Keratinocyte (primary cell): ENCODE data around the gene CHN2. TPM values are rescaled to one million over a fixed set of nuclear protein-coding genes. Genes with fewer than 3 reads are reported as not detected.

Source experiments
- DNase-seq: peaks from one replicate; pipeline ENCODE4 v3.0.0-alpha.2; 2011; ENCODE audit warnings: low read depth, missing footprints, low spot score
- FAIRE-seq: peaks from 2 replicates; lab custom pipeline; 2011; peaks lifted over from hg19 to GRCh38; lab: Jason Lieb, UNC
- H2AFZ ChIP-seq: 2 replicates; pipeline ENCODE4 v1.6.0; 2012; ENCODE audit warnings: low read length, control low read depth, inconsistent platforms; ENCODE audit not compliant: control insufficient read depth
- H3K27ac ChIP-seq: 2 replicates; pipeline ENCODE4 v1.5.1; 2011; ENCODE audit warnings: low read length; ENCODE audit not compliant: control insufficient read depth, insufficient read depth
- H3K27me3 ChIP-seq: 3 replicates; pipeline ENCODE4 v1.6.0; 2011; ENCODE audit warnings: low read length; ENCODE audit not compliant: control insufficient read depth, insufficient read depth; ENCODE audit errors: extremely low read depth
- H3K36me3 ChIP-seq, 2 experiments: 2 replicates in 1 of 2; 3 replicates in 1 of 2; pipeline ENCODE4 v1.5.1; 2011; ENCODE audit warnings: low read length in 2 of 2, mild to moderate bottlenecking in 1 of 2; ENCODE audit not compliant: control insufficient read depth in 2 of 2, insufficient read depth in 2 of 2; ENCODE audit errors: extremely low read depth in 1 of 2
- H3K4me1 ChIP-seq: 3 replicates; pipeline ENCODE4 v1.5.1; 2011; ENCODE audit warnings: low read length; ENCODE audit not compliant: control insufficient read depth, insufficient read depth; ENCODE audit errors: extremely low read depth
- H3K4me2 ChIP-seq: 3 replicates; pipeline ENCODE4 v1.6.0; 2011; ENCODE audit warnings: low read depth, low read length; ENCODE audit not compliant: control insufficient read depth, insufficient read depth; ENCODE audit errors: extremely low read depth
- H3K4me3 ChIP-seq, 3 experiments: fragments of 200-600 bp in 1 of 3; sonication (generic) in 1 of 3; 2 replicates in 2 of 3; 3 replicates in 1 of 3; pipeline ENCODE4 v1.5.1; 2011 to 2016; ENCODE audit warnings: low read length in 3 of 3, mild to moderate bottlenecking in 3 of 3, control low read depth in 2 of 3, inconsistent platforms in 1 of 3, low read depth in 1 of 3, mixed read lengths in 1 of 3, mixed run types in 1 of 3, moderate library complexity in 1 of 3; ENCODE audit not compliant: control insufficient read depth in 2 of 3, insufficient read depth in 2 of 3; ENCODE audit errors: extremely low read depth in 1 of 3
- H3K79me2 ChIP-seq: 2 replicates; pipeline ENCODE4 v1.6.0; 2012; ENCODE audit warnings: low read length; ENCODE audit not compliant: control insufficient read depth, insufficient read depth
- H3K9ac ChIP-seq: 3 replicates; pipeline ENCODE4 v1.6.0; 2011; ENCODE audit warnings: low read length; ENCODE audit not compliant: control insufficient read depth, insufficient read depth; ENCODE audit errors: extremely low read depth
- H3K9me1 ChIP-seq: 3 replicates; pipeline ENCODE4 v1.6.0; 2011; ENCODE audit warnings: low read length; ENCODE audit not compliant: control insufficient read depth, insufficient read depth; ENCODE audit errors: extremely low read depth
- H3K9me3 ChIP-seq: 2 replicates; pipeline ENCODE4 v1.5.1; 2012; ENCODE audit warnings: low read depth, low read length; ENCODE audit not compliant: control insufficient read depth
- H4K20me1 ChIP-seq: 3 replicates; pipeline ENCODE4 v1.6.0; 2011; ENCODE audit warnings: low read length; ENCODE audit not compliant: control insufficient read depth, insufficient read depth; ENCODE audit errors: extremely low read depth
- CTCF ChIP-seq, 3 experiments: IDR thresholded peaks in 1 of 3; conservative IDR thresholded peaks in 1 of 3; optimal IDR thresholded peaks in 1 of 3; 2 replicates in 2 of 3; 3 replicates in 1 of 3; pipeline versions ENCODE3 to v1.5.1; 2011; ENCODE audit warnings: low read length in 3 of 3, mild to moderate bottlenecking in 3 of 3, moderate library complexity in 2 of 3, control low read depth in 1 of 3, inconsistent platforms in 1 of 3; ENCODE audit not compliant: insufficient read depth in 2 of 3; ENCODE audit errors: extremely low read depth in 1 of 3
- EZH2 ChIP-seq: IDR thresholded peaks from one replicate; pipeline ENCODE4 v1.6.1; 2012; ENCODE audit warnings: inconsistent platforms, mild to moderate bottlenecking, low read length, moderate library complexity
- dilution Hi-C: fragments of 300-500 bp; cut with MboI; formaldehyde crosslinking; loops from one replicate; pipeline ENCODE4 v1.7.0; 2020; ENCODE audit warnings: low sequenced_read_pairs; ENCODE audit not compliant: extremely low pct_ligation_motif_present
- polyA plus RNA-seq, 5 experiments: library from polyadenylated mRNA; depleted of rRNA in 3 of 5; stranded (reverse) in 3 of 5; stranded (forward) in 1 of 5; unstranded in 1 of 5; fragments of >200 nt; gene quantifications; 1 replicate in 1 of 5; 2 replicates in 3 of 5; 3 replicates in 1 of 5; pipeline versions ENCODE4 v1.2.1 to v1.2.3, GENCODE V29; 2011 to 2012; ENCODE audit warnings: missing spikeins in 2 of 5, low read depth in 1 of 5, low replicate concordance in 1 of 5

The CHN2 gene
- polyA plus RNA-seq, 1 donor (not counting 4 experiments of a cell fraction or from before 2014, with no cell fraction given) = 1.8 TPM

GRCh38 chr7:29484280-29484679 is 289.7 kb downstream of the CHN2 start:
- TF ChIP-seq CTCF (optimal IDR thresholded peaks at IDR 0.05 in 1 of 3, IDR thresholded peaks at IDR 0.05 in 1 of 3, conservative IDR thresholded peaks at IDR 0.05 in 1 of 3; ENCODE audit: extremely low read depth in 1 of 3, insufficient read depth in 2 of 3, low read length in 3 of 3) = no peak
- no peak for TF ChIP-seq EZH2
- Histone ChIP-seq H3K4me3 (no peak overlapping the region), H3K79me2 (no peaks in the 10 kb centered on the region), H3K27ac (no peak overlapping the region), H3K9me3 (no peaks in the 10 kb centered on the region), H3K4me1 (peaks cover 21% of the 10 kb centered on the region), H3K9ac (no peak overlapping the region), H3K27me3 (no peaks in the 10 kb centered on the region), H2AFZ (no peak overlapping the region), H4K20me1 (no peaks in the 10 kb centered on the region), H3K36me3 (no peaks in the 10 kb centered on the region), H3K9me1 (no peaks in the 10 kb centered on the region), H3K4me2 (no peak overlapping the region)
- FAIRE-seq (no peak), DNase-seq (no peak)
- dilution Hi-C loops = no loop called here

- FAIRE-seq = no peak
- no peak for TF ChIP-seq EZH2
- no peak for TF ChIP-seq CTCF (optimal IDR thresholded peaks at IDR 0.05 in 1 of 3, IDR thresholded peaks at IDR 0.05 in 1 of 3, conservative IDR thresholded peaks at IDR 0.05 in 1 of 3; ENCODE audit: extremely low read depth in 1 of 3, insufficient read depth in 2 of 3, low read length in 3 of 3)
These were observed 291.0 kb downstream of the CHN2 start for GRCh38 chr7:29485339-29486190.

More at GRCh38 chr7:29485339-29486190, 291.0 kb downstream of the CHN2 start:
- dilution Hi-C loops = no loop called here
- no peak overlapping the region for H3K9ac ChIP-seq
- H3K4me3 ChIP-seq = no peak overlapping the region
- H3K4me1 ChIP-seq = peaks cover 25% of the 10 kb centered on the region
- no peak overlapping the region for H2AFZ ChIP-seq
- H3K4me2 ChIP-seq = no peak overlapping the region
- DNase-seq = no peak
- no peaks in the 10 kb centered on the region for H4K20me1 ChIP-seq
- H3K27me3 ChIP-seq = no peaks in the 10 kb centered on the region
- H3K9me3 ChIP-seq = no peaks in the 10 kb centered on the region
- no peak overlapping the region for H3K27ac ChIP-seq
- no peaks in the 10 kb centered on the region for H3K36me3 ChIP-seq
- no peaks in the 10 kb centered on the region for H3K79me2 ChIP-seq
- no peaks in the 10 kb centered on the region for H3K9me1 ChIP-seq
